ENCODE data around the gene LRP8.

- TF ChIP-seq CTCF (IDR thresholded peaks at IDR 0.05; ENCODE audit: low read depth, low read length) (no peak), MAX (IDR thresholded peaks at IDR 0.05; ENCODE audit: low read depth, low read length) (no peak), POLR2A (IDR thresholded peaks at IDR 0.05; ENCODE audit: extremely low read depth, insufficient read length) (no peak)
Measured at GRCh38 chr1:53206735-53207379, 121.0 kb downstream of the LRP8 start.
